ENCODE measurements around the gene INPP4B. TPM values are rescaled to one million over a fixed set of nuclear protein-coding genes. Genes with fewer than 3 reads are reported as not detected.

The INPP4B gene
- total RNA-seq, 1 donor from 2014 or later: 3.4 TPM

- H3K27me3 Mint-ChIP-seq: no peaks in the 10 kb centered on the region
These were observed 250.0 kb downstream of the INPP4B start for GRCh38 chr4:142596121-142596520.

GRCh38 chr4:142595222-142595871 lies 250.8 kb downstream of the INPP4B start:
- no peaks in the 10 kb centered on the region for H3K27me3 Mint-ChIP-seq
- peaks cover 19% of the 10 kb centered on the region for H3K4me1 Mint-ChIP-seq (ENCODE audit: low read depth)
- DNase-seq (ENCODE audit: low spot score, unreplicated experiment): no peak
- peaks cover 4% of the 10 kb centered on the region for H3K9me3 Mint-ChIP-seq (ENCODE audit: low read depth)
- no peak for TF ChIP-seq CTCF (IDR thresholded peaks at IDR 0.05; ENCODE audit: unreplicated experiment)
- no peaks in the 10 kb centered on the region for H3K36me3 Mint-ChIP-seq (ENCODE audit: insufficient read depth)
- no peak overlapping the region for H3K4me3 Mint-ChIP-seq (ENCODE audit: low read depth)
- no peak overlapping the region for H3K27ac Mint-ChIP-seq

More at GRCh38 chr4:142596121-142596520, 250.0 kb downstream of the INPP4B start:
- TF ChIP-seq CTCF (IDR thresholded peaks at IDR 0.05; ENCODE audit: unreplicated experiment): no peak
- DNase-seq (ENCODE audit: low spot score, unreplicated experiment): no peak
- Mint-ChIP-seq H3K4me3 (ENCODE audit: low read depth) (no peak overlapping the region), H3K9me3 (ENCODE audit: low read depth) (peaks cover 9% of the 10 kb centered on the region), H3K4me1 (ENCODE audit: low read depth) (peaks cover 21% of the 10 kb centered on the region), H3K27ac (no peak overlapping the region), H3K36me3 (ENCODE audit: insufficient read depth) (no peaks in the 10 kb centered on the region)

GRCh38 chr4:142585411-142585810 lies 260.7 kb downstream of the INPP4B start:
- Mint-ChIP-seq H3K9me3 (ENCODE audit: low read depth) (no peaks in the 10 kb centered on the region), H3K4me1 (ENCODE audit: low read depth) (no peaks in the 10 kb centered on the region), H3K36me3 (ENCODE audit: insufficient read depth) (no peaks in the 10 kb centered on the region), H3K27me3 (no peaks in the 10 kb centered on the region), H3K4me3 (ENCODE audit: low read depth) (no peak overlapping the region), H3K27ac (no peak overlapping the region)
- TF ChIP-seq CTCF (IDR thresholded peaks at IDR 0.05; ENCODE audit: unreplicated experiment): no peak
- DNase-seq (ENCODE audit: low spot score, unreplicated experiment): no peak

GRCh38 chr4:142583708-142584107 lies 262.4 kb downstream of the INPP4B start:
- no peaks in the 10 kb centered on the region for H3K9me3 Mint-ChIP-seq (ENCODE audit: low read depth)
- peaks cover 2% of the 10 kb centered on the region for H3K4me1 Mint-ChIP-seq (ENCODE audit: low read depth)
- H3K27ac Mint-ChIP-seq: no peak overlapping the region
- TF ChIP-seq CTCF (IDR thresholded peaks at IDR 0.05; ENCODE audit: unreplicated experiment): no peak
- H3K27me3 Mint-ChIP-seq: no peaks in the 10 kb centered on the region
- no peaks in the 10 kb centered on the region for H3K36me3 Mint-ChIP-seq (ENCODE audit: insufficient read depth)
- DNase-seq (ENCODE audit: low spot score, unreplicated experiment): no peak
- no peak overlapping the region for H3K4me3 Mint-ChIP-seq (ENCODE audit: low read depth)

- DNase-seq (ENCODE audit: low spot score, unreplicated experiment): no peak
- Mint-ChIP-seq H3K36me3 (ENCODE audit: insufficient read depth) (no peaks in the 10 kb centered on the region), H3K27me3 (no peaks in the 10 kb centered on the region), H3K27ac (no peak overlapping the region), H3K4me3 (ENCODE audit: low read depth) (no peak overlapping the region), H3K9me3 (ENCODE audit: low read depth) (no peaks in the 10 kb centered on the region), H3K4me1 (ENCODE audit: low read depth) (peaks cover 2% of the 10 kb centered on the region)
- no peak for TF ChIP-seq CTCF (IDR thresholded peaks at IDR 0.05; ENCODE audit: unreplicated experiment)
These were observed 263.8 kb downstream of the INPP4B start for GRCh38 chr4:142582340-142582739.

Measured in progenitor cell of endocrine pancreas (in vitro differentiated cells).